ENCODE measurements around the gene NR5A2.

DNA sequence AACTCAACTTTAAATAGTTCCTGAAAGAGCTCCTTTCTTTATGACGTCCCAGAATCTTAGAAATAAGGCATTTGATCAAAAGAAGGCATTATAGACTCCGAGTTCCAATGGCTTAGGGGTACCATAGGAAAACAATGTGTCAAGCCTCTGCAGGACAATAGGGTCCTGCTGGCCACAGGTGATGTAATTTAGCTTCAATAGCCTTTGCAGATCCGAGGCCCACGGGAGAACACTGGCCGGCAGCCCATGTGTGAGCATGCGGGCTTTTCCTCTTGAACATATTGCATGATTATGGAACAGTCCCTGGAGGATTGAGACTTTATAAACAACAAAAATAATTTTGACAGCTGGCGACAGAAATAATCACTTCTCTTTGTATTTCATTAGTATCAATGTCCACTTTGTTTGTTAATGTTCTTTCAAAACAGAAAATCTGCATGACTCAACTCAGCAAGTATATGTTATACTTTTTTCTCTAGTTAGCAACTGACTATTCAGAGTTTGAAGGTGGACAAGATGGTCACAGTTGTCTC, 49.0 kb upstream of the NR5A2 start:
- no peak for TF ChIP-seq CTCF (optimal IDR thresholded peaks at IDR 0.05 in 1 of 3, IDR thresholded peaks at IDR 0.05 in 1 of 3, conservative IDR thresholded peaks at IDR 0.05 in 1 of 3; ENCODE audit: extremely low read depth in 1 of 3, insufficient read depth in 2 of 3, low read length in 3 of 3)
- no peak for TF ChIP-seq EZH2 (IDR thresholded peaks at IDR 0.05; ENCODE audit: low read length)

Measured in keratinocyte (primary cell).